HG03066 (cell line): ENCODE results near the gene FADS2.

ENCODE experiments used
- ATAC-seq: cut with Tn5 transposase; IDR thresholded peaks from one replicate; pipeline ENCODE4 v1.9.1; 2021; ENCODE audit warnings: low read depth; ENCODE audit not compliant: unreplicated experiment

The FADS2 gene

GRCh38 chr11:61827571-61828378, at the start of gene FADS2:
TSS of gene FADS2 (plus strand) at chr11:61828300. CDS start at chr11:61828391, 91 bp downstream.
- peak; percentile 68 for ATAC-seq

- ATAC-seq, result no peak
These were observed 49.7 kb upstream of the FADS2 start for GRCh38 chr11:61778357-61778886.

GRCh38 chr11:61778920-61779650, 49.0 kb upstream of the FADS2 start:
- no peak for ATAC-seq

GRCh38 chr11:61779666-61780525, 48.2 kb upstream of the FADS2 start:
- no peak for ATAC-seq

GRCh38 chr11:61780581-61781162, 47.4 kb upstream of the FADS2 start:
- ATAC-seq, result no peak

- ATAC-seq, result no peak
These were observed 46.5 kb upstream of the FADS2 start for GRCh38 chr11:61781585-61781984.

- ATAC-seq, result no peak
These were observed 45.8 kb upstream of the FADS2 start for GRCh38 chr11:61782299-61782698.

- ATAC-seq, result no peak
These were observed 45.3 kb upstream of the FADS2 start for GRCh38 chr11:61782841-61783240.

- ATAC-seq, result no peak
These were observed 44.2 kb upstream of the FADS2 start for GRCh38 chr11:61783717-61784505.

- ATAC-seq, result no peak
These were observed 43.6 kb upstream of the FADS2 start for GRCh38 chr11:61784506-61784805.

- no peak for ATAC-seq
These were observed 42.2 kb upstream of the FADS2 start for GRCh38 chr11:61785837-61786402.

- no peak for ATAC-seq
These were observed 40.1 kb upstream of the FADS2 start for GRCh38 chr11:61787928-61788491.

- peak; percentile 25 for ATAC-seq
These were observed 36.3 kb upstream of the FADS2 start for GRCh38 chr11:61791737-61792309.

GRCh38 chr11:61792310-61793082, 35.6 kb upstream of the FADS2 start, which contains the start of the genes FEN1 and TMEM258:
TSS of gene FEN1 (plus strand) at chr11:61792911. CDS start at chr11:61795362, 2,451 bp downstream.
TSS of gene TMEM258 (minus strand) at chr11:61792599. CDS start at chr11:61792558, 41 bp downstream.
- peak; percentile 77 for ATAC-seq

GRCh38 chr11:61793083-61793828, 34.8 kb upstream of the FADS2 start:
- peak; percentile 11 for ATAC-seq

GRCh38 chr11:61793829-61794204, 34.3 kb upstream of the FADS2 start:
- ATAC-seq, result no peak

- no peak for ATAC-seq
These were observed 33.5 kb upstream of the FADS2 start for GRCh38 chr11:61794579-61794978.
